ENCODE data around the gene CMYA5. TPM values are rescaled to one million over a fixed set of nuclear protein-coding genes. Genes with fewer than 3 reads are reported as not detected.

The CMYA5 gene
- total and polyA plus RNA-seq, 9 of the 15 experiments (the other 6 are each of a cell fraction or from before 2014, with no cell fraction given) = 0.18 to 1.1 (median 0.32) TPM

DNA sequence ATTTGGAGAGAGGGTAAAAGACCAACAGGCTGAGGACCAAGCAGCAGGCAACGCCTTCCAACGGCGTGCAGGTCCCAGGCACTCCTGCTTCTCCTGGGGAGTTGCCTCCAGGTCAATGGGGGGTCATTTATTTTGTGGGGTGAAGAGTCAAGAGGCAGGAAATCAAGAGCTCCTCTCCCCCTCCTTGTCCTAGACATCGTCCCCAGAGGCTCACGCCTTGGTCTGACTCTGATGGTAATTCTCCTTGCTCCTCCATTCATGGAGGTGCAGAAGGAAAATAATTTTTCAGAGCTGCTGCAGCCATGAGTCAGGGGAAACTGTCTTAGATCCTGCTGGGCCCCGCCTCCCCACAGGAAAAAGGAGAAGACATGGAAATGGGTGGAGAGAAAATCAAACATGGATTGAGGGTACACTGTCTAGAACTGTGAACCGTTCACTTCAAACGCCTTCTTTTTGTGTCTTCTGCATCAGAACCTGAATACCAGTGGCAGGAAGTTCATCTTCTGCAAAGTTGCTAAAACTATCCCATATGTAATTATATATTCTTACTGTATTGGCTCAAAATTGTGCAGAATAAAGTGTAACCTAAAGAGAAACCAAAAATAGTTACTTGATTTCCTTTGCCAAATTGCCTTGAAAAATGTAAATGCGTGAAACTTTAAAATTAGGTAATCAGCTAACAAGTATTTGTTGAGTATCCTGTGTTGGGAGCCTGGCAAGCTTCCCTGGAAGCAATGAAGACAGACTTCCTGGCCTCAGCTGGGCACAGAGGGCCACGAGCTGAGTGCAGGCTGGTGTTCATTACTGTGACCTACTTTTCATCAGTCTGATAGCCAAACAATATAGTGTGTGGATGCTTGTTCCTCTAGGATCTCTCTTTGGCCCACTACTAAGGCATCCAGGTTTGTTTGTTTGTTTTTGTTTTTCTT is 142.0 kb downstream of the CMYA5 start:
- no peaks in the 10 kb centered on the region for H3K79me2 ChIP-seq (ENCODE audit: control insufficient read depth, insufficient read depth, low read length)

More for the DNA sequence above, 142.0 kb downstream of the CMYA5 start:
- Histone ChIP-seq H3K36me3 (ENCODE audit: control insufficient read depth, insufficient read depth, low read length) (no peaks in the 10 kb centered on the region), H3K9ac (ENCODE audit: insufficient read depth in 1 of 2, low read depth in 2 of 2, low read length in 2 of 2) (peak overlapping the region in 1 of 2 experiments; percentile 18; a peak in 1 of 4 replicates), H3K4me2 (ENCODE audit: insufficient read depth, low read length) (peak overlapping the region; percentile 58), H3K27me3 (ENCODE audit: control insufficient read depth in 2 of 2, insufficient read depth in 2 of 2, low read length in 2 of 2) (peaks cover 0 to 6% of the 10 kb centered on the region in 2 experiments; a peak in 1 of 5 replicates), H3K27ac (ENCODE audit: extremely low read depth, low read depth, low read length) (no peak overlapping the region; the same call in 2 of the 3 replicates), H2AFZ (ENCODE audit: low read depth, low read length) (peak overlapping the region; percentile 73), H4K20me1 (replicated peaks; ENCODE audit: control insufficient read depth, insufficient read depth, low read length) (no peaks in the 10 kb centered on the region), H3K9me1 (ENCODE audit: control insufficient read depth, insufficient read depth, low read length) (no peaks in the 10 kb centered on the region), H3K4me1 (replicated peaks in 1 of 2; ENCODE audit: control insufficient read depth in 2 of 2, insufficient read depth in 2 of 2, low read length in 2 of 2) (peaks cover 8 to 10% of the 10 kb centered on the region in 2 experiments; a peak in 4 of 5 replicates), H3K4me3 (no peak overlapping the region), H3K9me3 (replicated peaks; ENCODE audit: control insufficient read depth, insufficient read depth, low read depth, low read length) (no peaks in the 10 kb centered on the region)
- ChIA-PET CTCF (ENCODE audit: low intra/inter-chr PET ratio) (no interaction called here), POLR2A (interaction anchor here (0.7 to 1.1 kb wide), 3 partner anchors 9 to 839 kb away, joined by 3 to 4 read pairs (median 3); no protein-coding TSS in a partner anchor)
- intact Hi-C loops (cut with micrococcal nuclease) = no loop called here
- TF ChIP-seq MAFG (tag; conservative IDR thresholded peaks at IDR 0.05) = 0 out of 2 replicates have a peak, but pooled peaks have one; percentile 26
- TF ChIP-seq, protein P1, sequence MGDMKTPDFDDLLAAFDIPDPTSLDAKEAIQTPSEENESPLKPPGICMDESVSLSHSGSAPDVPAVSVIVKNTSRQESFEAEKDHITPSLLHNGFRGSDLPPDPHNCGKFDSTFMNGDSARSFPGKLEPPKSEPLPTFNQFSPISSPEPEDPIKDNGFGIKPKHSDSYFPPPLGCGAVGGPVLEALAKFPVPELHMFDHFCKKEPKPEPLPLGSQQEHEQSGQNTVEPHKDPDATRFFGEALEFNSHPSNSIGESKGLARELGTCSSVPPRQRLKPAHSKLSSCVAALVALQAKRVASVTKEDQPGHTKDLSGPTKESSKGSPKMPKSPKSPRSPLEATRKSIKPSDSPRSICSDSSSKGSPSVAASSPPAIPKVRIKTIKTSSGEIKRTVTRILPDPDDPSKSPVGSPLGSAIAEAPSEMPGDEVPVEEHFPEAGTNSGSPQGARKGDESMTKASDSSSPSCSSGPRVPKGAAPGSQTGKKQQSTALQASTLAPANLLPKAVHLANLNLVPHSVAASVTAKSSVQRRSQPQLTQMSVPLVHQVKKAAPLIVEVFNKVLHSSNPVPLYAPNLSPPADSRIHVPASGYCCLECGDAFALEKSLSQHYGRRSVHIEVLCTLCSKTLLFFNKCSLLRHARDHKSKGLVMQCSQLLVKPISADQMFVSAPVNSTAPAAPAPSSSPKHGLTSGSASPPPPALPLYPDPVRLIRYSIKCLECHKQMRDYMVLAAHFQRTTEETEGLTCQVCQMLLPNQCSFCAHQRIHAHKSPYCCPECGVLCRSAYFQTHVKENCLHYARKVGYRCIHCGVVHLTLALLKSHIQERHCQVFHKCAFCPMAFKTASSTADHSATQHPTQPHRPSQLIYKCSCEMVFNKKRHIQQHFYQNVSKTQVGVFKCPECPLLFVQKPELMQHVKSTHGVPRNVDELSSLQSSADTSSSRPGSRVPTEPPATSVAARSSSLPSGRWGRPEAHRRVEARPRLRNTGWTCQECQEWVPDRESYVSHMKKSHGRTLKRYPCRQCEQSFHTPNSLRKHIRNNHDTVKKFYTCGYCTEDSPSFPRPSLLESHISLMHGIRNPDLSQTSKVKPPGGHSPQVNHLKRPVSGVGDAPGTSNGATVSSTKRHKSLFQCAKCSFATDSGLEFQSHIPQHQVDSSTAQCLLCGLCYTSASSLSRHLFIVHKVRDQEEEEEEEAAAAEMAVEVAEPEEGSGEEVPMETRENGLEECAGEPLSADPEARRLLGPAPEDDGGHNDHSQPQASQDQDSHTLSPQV (IDR thresholded peaks at IDR 0.05) = 0 out of 2 replicates have a peak, but pooled peaks have one; percentile 8
- TF ChIP-seq JUND (IDR thresholded peaks at IDR 0.05; ENCODE audit: borderline replicate concordance, low read depth, low read length) = no peak
- TF ChIP-seq JUND (tag; IDR thresholded peaks at IDR 0.05; ENCODE audit: borderline replicate concordance, low read depth, low read length) = no peak
- peak in 1 of 4 experiments; percentile 27 for DNase-seq (ENCODE audit: extremely low read depth in 1 of 4, low spot score in 3 of 4)
- no peak; the same call in 1 of the 3 replicates for ATAC-seq
- in situ Hi-C loops (cut with MboI) = no loop called here
- peak; percentile 49 for FAIRE-seq
- no TSS peak for BruUV-seq (replicated peaks)
- 21% methylated on average over 10 of the region's 10 CpGs for WGBS (ENCODE audit: insufficient coverage, low coverage, missing lambda C conversion rate)

Data from K562 (cell line).